HL-60/S4 (cell line): ENCODE measurements around the gene OSR1.
"Not testable (repeated sequence)": the region's sequence is repeated elsewhere in the genome, so short reads cannot be mapped to it uniquely, and the experiment has no call there.

Experiments
- in situ Hi-C: fragments of 300-500 bp; cut with MboI; formaldehyde crosslinking; loops from 2 replicates; pipeline ENCODE4 v1.14.3; 2022; ENCODE audit warnings: low sequenced_read_pairs

OSR1 gene

GRCh38 chr2:19358242-19359020, at the start of gene OSR1:
TSS of gene OSR1 (minus strand) at chr2:19358623. CDS start at chr2:19353805, 4,818 bp downstream.
- in situ Hi-C loops = loop anchor here (10.0 to 25.0 kb wide), 2 partner anchors 506 to 846 kb away; no protein-coding TSS in a partner anchor

- in situ Hi-C loops = no loop called here
Observed at GRCh38 chr2:19403785-19404184, 45.4 kb upstream of the OSR1 start.

- in situ Hi-C loops = no loop called here
Observed at GRCh38 chr2:19392191-19392590, 33.8 kb upstream of the OSR1 start.

GRCh38 chr2:19389469-19389868, 31.0 kb upstream of the OSR1 start:
- in situ Hi-C loops = not testable (repeated sequence)

DNA sequence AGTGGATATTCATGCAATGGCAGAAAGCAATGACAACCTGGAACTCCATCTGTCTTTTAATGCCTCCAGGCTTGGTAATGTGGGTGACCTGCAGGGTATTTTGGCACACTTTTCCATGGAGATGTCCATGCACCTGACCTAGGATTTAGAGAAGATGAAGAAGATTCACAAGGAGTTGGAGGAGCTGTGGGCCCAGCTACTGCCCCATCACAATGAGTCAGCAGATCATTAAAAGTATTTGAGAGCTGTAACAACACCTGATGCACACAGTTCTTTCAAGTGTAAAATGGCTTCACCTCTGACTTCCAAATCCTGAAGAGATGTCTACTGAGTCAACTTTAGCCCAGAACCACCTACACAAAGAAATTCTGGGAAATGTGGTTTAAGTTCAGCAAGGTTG, 22.1 kb upstream of the OSR1 start:
- in situ Hi-C loops = no loop called here

GRCh38 chr2:19378939-19379338, 20.5 kb upstream of the OSR1 start:
- in situ Hi-C loops = no loop called here

DNA sequence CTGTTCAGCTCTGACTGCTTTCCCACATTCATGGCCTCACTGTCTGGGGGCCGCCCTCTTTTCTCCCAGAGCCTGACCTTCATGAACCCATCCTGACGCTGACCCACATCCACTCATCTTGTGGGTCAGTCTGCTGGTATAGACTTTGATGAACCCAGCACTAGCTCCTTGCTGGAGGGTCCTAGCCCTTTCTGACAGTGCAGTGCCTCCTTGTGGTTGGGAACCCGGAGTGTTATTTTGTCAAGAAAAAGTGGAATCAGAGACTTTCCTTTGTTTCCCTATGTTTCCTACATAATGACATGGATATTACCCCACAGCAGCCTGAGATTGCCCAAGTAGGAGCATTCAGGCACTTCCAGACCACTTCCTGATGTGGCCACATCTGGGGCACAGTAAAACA, 19.3 kb upstream of the OSR1 start:
- in situ Hi-C loops = no loop called here

GRCh38 chr2:19373352-19373751, 14.9 kb upstream of the OSR1 start:
- in situ Hi-C loops = loop anchor here (25.0 kb wide), 1 partner anchor 861 kb away; no protein-coding TSS in a partner anchor

DNA sequence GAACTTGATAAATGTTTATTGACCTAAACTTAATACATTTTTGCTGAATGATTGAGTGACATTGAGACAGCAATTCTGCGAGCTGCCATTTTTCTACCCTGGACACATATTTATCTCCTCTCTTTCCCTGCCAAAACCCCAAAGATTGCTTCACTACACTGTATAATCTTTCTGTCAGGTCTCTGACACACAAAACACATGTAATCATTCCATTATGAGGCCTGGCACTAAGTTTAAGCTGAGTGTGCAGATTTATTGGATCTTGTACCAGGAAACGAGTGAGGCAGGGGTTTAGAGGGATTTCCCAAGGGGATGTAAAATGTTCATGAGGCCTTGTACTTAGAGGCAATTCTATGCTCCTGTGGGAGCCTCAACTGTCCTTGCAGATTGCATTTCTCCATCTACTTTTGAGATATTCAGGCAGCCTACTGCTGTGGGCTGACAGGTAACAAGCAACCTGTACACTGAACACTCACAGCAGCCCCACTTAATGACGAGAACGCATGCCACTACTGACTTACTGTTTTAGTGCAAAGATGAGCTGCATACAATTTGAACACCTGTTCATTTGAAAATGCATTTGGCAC, 13.7 kb upstream of the OSR1 start:
- in situ Hi-C loops = loop anchor here (25.0 kb wide), 1 partner anchor 860 kb away; no protein-coding TSS in a partner anchor

DNA sequence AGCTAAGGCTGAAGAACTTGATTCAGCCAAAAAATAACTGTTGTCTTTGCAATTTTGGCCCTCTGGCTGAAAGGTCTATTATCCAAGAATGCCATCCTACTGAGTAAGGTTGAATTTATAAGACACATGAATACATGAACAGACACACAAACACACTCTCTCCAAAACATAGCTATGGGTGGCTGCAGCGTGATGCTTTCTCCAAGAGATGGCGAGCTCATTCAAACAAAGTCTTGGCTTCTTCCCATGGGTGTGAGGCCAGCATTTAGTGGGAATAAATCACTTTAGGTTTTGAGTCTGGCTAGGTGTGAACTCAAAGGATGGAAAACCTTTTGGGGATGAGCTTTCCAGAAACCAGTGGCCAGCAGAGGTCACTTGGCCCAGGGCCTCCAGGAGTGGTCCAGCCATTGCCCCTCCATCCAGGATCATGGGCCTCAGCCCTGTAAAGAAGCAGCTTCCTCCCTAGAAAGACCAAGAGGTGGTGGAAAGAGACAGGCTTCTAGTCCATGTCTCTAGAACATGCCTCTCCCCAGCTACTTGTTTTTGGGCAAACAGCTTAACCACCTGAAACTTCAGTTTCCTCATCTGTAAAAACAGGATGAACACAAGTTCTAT, 11.0 kb upstream of the OSR1 start:
- in situ Hi-C loops = loop anchor here (25.0 kb wide), 1 partner anchor 857 kb away; no protein-coding TSS in a partner anchor

DNA sequence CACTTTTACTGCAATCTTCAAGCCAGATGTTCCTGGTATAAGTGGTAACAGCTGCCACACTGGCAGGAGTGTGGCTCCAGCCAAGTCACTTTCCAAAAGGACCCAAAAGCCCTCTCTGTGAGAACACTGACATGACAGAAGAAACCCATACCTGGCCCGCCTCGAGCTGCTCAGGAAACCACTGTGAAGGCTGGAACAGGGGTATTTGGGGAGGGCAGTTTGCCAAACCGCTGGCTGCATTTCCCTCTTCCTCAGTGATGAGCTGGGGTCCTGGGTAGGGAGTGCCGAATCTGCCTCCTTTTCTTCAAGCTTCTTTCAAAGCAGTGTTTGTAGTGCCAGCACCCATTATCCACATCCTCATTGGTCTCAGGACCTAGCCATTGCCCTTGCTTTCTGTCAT, 10.3 kb upstream of the OSR1 start:
- in situ Hi-C loops = loop anchor here (25.0 kb wide), 1 partner anchor 856 kb away; no protein-coding TSS in a partner anchor

- in situ Hi-C loops = loop anchor here (25.0 kb wide), 1 partner anchor 855 kb away; no protein-coding TSS in a partner anchor
Observed at GRCh38 chr2:19367326-19367725, 8.9 kb upstream of the OSR1 start.

- in situ Hi-C loops = loop anchor here (25.0 kb wide), 1 partner anchor 853 kb away; no protein-coding TSS in a partner anchor
Observed at GRCh38 chr2:19365126-19365525, 6.7 kb upstream of the OSR1 start.

- in situ Hi-C loops = loop anchor here (25.0 kb wide), 1 partner anchor 852 kb away; no protein-coding TSS in a partner anchor
Observed at GRCh38 chr2:19364014-19364413, 5.6 kb upstream of the OSR1 start.

GRCh38 chr2:19363474-19363778, 5.0 kb upstream of the OSR1 start:
- in situ Hi-C loops = loop anchor here (25.0 kb wide), 1 partner anchor 851 kb away; no protein-coding TSS in a partner anchor

DNA sequence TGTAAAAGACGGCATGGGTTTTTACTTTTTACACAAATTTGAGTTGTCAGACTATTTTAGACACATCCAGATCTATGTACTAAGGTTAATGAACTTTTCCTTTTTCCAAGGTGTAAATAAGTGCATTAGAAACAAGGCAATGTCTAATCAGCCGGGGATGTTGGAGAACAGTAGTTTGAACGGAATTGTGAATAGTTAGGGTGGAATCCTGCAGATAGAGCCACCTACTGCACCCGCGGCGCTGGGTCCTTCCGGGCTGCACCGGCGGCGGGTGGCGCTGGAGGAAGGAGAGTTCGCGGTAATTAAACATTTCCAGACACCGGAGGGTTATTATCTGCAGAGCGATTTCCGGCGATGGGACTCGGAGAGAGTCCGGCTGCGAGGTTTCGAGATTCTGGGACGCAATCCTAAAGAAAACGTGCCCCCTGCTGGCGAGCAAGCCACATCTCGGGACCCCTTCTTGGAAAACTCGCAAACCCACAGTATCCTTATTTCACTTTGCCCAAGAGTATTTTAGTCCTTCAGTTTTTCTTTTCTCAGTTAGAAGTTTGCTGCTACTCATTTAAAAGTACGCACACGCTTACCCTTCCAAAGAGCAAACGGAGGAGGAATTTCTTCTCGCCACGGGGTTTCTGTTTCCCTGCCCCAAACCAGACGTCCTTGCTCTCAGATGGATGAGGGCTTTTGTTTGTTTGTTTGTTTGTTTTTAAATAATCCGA, 4.5 kb upstream of the OSR1 start:
- in situ Hi-C loops = loop anchor here (25.0 kb wide), 1 partner anchor 851 kb away; no protein-coding TSS in a partner anchor

DNA sequence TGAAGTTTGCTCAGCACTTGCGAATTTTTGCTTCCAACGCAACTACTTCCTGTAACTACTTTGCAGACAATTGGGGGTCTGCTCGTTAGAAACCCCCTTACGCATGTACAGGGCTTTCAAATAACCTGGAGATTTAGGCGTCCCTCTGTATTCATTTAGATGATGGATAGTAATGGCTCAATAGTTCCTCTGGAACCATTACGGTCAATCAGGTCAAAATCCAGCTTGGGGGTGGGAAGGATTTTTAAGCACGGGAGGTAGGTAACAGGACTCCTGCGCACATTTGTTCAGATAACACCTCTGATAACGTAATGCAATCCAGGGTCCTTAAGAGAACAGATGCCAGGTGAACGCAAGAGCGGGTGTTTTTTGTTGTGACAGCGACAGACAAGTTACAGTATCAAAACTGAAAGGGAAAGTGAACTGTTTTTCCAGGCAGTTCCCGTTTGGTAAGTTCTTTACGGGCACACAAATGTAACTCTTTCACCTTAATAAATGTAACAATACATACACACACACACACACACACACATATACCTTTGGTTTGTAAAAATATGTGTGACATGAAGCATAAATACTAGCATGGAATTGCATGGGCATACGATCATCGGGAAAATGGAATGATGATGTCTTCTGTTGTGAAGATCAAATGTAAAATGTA, 3.8 kb upstream of the OSR1 start:
- in situ Hi-C loops = loop anchor here (25.0 kb wide), 1 partner anchor 850 kb away; no protein-coding TSS in a partner anchor

DNA sequence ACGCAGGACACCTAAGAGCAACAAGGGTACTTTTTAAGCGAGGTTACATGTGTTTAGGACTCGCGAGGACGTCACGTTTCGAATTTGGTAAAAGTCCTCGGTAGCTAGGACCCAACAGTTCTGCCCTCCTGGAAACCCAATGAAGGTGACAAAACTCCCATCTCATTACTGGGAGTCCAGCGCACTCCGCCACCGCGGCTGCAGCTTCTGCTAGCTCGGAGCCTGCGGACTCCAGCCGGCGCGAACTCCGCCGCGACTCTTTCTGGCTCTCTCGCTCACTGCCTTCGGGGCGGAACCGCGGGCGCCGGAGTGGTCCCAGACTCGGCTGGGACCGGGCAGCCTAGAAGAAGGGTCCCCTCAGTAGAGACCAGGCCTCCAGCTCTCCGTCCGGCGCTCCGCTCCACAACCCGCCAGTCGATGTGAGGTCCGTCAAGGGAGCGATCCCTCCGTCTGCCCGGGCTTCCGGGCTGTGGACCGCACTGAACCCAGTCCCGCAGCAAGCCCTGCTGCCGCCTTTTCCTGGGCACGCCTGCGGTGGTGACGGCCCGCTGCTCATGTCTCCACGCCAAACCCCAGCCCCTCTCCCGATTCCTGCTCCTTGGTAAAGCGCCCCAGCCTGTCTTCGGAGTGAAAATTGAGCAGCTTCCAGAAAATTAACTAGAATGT, 3.0 kb upstream of the OSR1 start:
- in situ Hi-C loops = loop anchor here (25.0 kb wide), 1 partner anchor 849 kb away; no protein-coding TSS in a partner anchor

GRCh38 chr2:19360966-19361321, 2.5 kb upstream of the OSR1 start:
- in situ Hi-C loops = loop anchor here (25.0 kb wide), 1 partner anchor 849 kb away; no protein-coding TSS in a partner anchor
